IMR-90 (cell line): Measurements from ENCODE around the gene RMND1. TPM values are rescaled to one million over a fixed set of nuclear protein-coding genes. Genes with fewer than 3 reads are reported as not detected.

Experiments
- ATAC-seq: fragments of 200-7000 bp; cut with Tn5 transposase; 2 replicates; pipeline ENCODE4 v1.9.1; 2020; ENCODE audit warnings: low read depth, mild to moderate bottlenecking, moderate library complexity
- BruUV-seq: library from RNA; stranded (reverse); fragments of 400-500 nt; replicated peaks from 2 replicates; lab custom pipeline; 2021; lab: Mats Ljungman, UMichigan
- CTCF ChIA-PET: fragments of 300-600 bp; formaldehyde crosslinking; extraction: SDS; loops from one replicate; lab custom pipeline; 2021; ENCODE audit warnings: antibody characterized with exemption; lab: Yijun Ruan, JAX
- POLR2A ChIA-PET: fragments of 300-600 bp; sonication (Branson Sonifier 250); formaldehyde crosslinking; loops from one replicate; lab custom pipeline; 2022; ENCODE audit warnings: antibody characterized with exemption; ENCODE audit not compliant: unreplicated experiment; lab: Charles Lee
- DNase-seq: peaks from one replicate; pipeline ENCODE4 v3.0.0; 2013
- H2AFZ ChIP-seq: replicated peaks from 2 replicates; pipeline ENCODE3; 2013; ENCODE audit warnings: low read length, mild to moderate bottlenecking; ENCODE audit not compliant: poor library complexity
- H2AK5ac ChIP-seq: 2 replicates; pipeline ENCODE4 v1.6.1; 2013; ENCODE audit warnings: low read depth, low read length, inconsistent platforms
- H2AK9ac ChIP-seq: replicated peaks from 2 replicates; pipeline ENCODE3; 2013; ENCODE audit warnings: mild to moderate bottlenecking, low read depth, low read length, moderate library complexity; ENCODE audit not compliant: poor library complexity
- H2BK120ac ChIP-seq: 2 replicates; pipeline ENCODE4 v1.6.1; 2013; ENCODE audit warnings: low read depth, low read length, inconsistent platforms
- H2BK15ac ChIP-seq: 3 replicates; pipeline ENCODE4 v1.6.1; 2013; ENCODE audit warnings: low read depth, low read length, inconsistent platforms
- H2BK20ac ChIP-seq: 2 replicates; pipeline ENCODE4 v1.6.1; 2013; ENCODE audit warnings: low read depth, mild to moderate bottlenecking, inconsistent platforms, low read length, moderate library complexity
- H2BK5ac ChIP-seq: 2 replicates; pipeline ENCODE4 v1.6.1; 2013; ENCODE audit warnings: mild to moderate bottlenecking, low read depth, low read length, inconsistent platforms; ENCODE audit not compliant: poor library complexity, severe bottlenecking
- H3K14ac ChIP-seq: replicated peaks from 2 replicates; pipeline ENCODE4 v1.6.1; 2013; ENCODE audit warnings: low read depth, low read length, inconsistent platforms
- H3K18ac ChIP-seq: 2 replicates; pipeline ENCODE4 v1.6.1; 2013; ENCODE audit warnings: low read depth, low read length, control low read depth
- H3K23ac ChIP-seq: 2 replicates; pipeline ENCODE4 v1.6.1; 2013; ENCODE audit warnings: low read depth, low read length, inconsistent platforms
- H3K27ac ChIP-seq: 2 replicates; pipeline ENCODE4 v1.5.1; 2013; ENCODE audit warnings: mild to moderate bottlenecking, control low read depth, low read length; ENCODE audit not compliant: insufficient read depth
- H3K27me3 ChIP-seq: 2 replicates; pipeline ENCODE4 v1.6.1; 2013; ENCODE audit warnings: low read length; ENCODE audit not compliant: control insufficient read depth, insufficient read depth
- H3K36me3 ChIP-seq: 2 replicates; pipeline ENCODE4 v1.6.1; 2013; ENCODE audit warnings: low read length, mixed read lengths; ENCODE audit not compliant: control insufficient read depth, insufficient read depth
- H3K4ac ChIP-seq: 2 replicates; pipeline ENCODE4 v1.6.1; 2013; ENCODE audit warnings: low read depth, low read length, inconsistent platforms
- H3K4me1 ChIP-seq: 2 replicates; pipeline ENCODE4 v1.6.1; 2013; ENCODE audit warnings: low read length, mixed read lengths; ENCODE audit not compliant: control insufficient read depth, insufficient read depth
- H3K4me2 ChIP-seq: 2 replicates; pipeline ENCODE4 v1.6.1; 2013; ENCODE audit warnings: low read depth, mild to moderate bottlenecking, control low read depth, low read length, moderate library complexity
- H3K4me3 ChIP-seq: 2 replicates; pipeline ENCODE4 v1.5.1; 2013; ENCODE audit warnings: low read depth, mild to moderate bottlenecking, control low read depth, low read length, moderate library complexity; ENCODE audit not compliant: insufficient read depth
- H3K56ac ChIP-seq: 2 replicates; pipeline ENCODE4 v1.6.1; 2013; ENCODE audit warnings: low read length, inconsistent platforms; ENCODE audit not compliant: insufficient read depth; ENCODE audit errors: extremely low read depth
- H3K79me1 ChIP-seq, 2 experiments: 2 replicates each; pipeline ENCODE4 v1.6.1; 2013; ENCODE audit warnings: low read length in 2 of 2, inconsistent platforms in 1 of 2, low read depth in 1 of 2
- H3K9ac ChIP-seq: 2 replicates; pipeline ENCODE4 v1.6.1; 2013; ENCODE audit warnings: low read depth, low read length, control low read depth
- H3K9me1 ChIP-seq: 2 replicates; pipeline ENCODE4 v1.6.1; 2013; ENCODE audit warnings: low read length, inconsistent platforms; ENCODE audit not compliant: insufficient read depth
- H3K9me3 ChIP-seq: 2 replicates; pipeline ENCODE4 v1.6.1; 2013; ENCODE audit warnings: low read length; ENCODE audit not compliant: control insufficient read depth, insufficient read depth
- H4K20me1 ChIP-seq: 2 replicates; pipeline ENCODE4 v1.6.1; 2013; ENCODE audit warnings: low read length, inconsistent platforms; ENCODE audit not compliant: insufficient read depth
- H4K5ac ChIP-seq: 2 replicates; pipeline ENCODE4 v1.6.1; 2013; ENCODE audit warnings: mild to moderate bottlenecking, low read depth, low read length, control low read depth
- H4K8ac ChIP-seq, 2 experiments: 2 replicates each; pipeline ENCODE4 v1.6.1; 2013; ENCODE audit warnings: low read depth in 2 of 2, low read length in 2 of 2, control low read depth in 1 of 2, inconsistent platforms in 1 of 2
- H4K91ac ChIP-seq: 2 replicates; pipeline ENCODE4 v1.6.1; 2013; ENCODE audit warnings: low read depth, low read length, inconsistent platforms; ENCODE audit not compliant: insufficient read depth
- MXI1 ChIP-seq: IDR thresholded peaks from 2 replicates; pipeline ENCODE4 v1.6.1; 2012; ENCODE audit warnings: low read depth, mild to moderate bottlenecking, low read length, moderate library complexity, borderline replicate concordance
- RCOR1 ChIP-seq: IDR thresholded peaks from 2 replicates; pipeline ENCODE4 v1.6.1; 2012; ENCODE audit warnings: mild to moderate bottlenecking, low read length, improper control_type of control experiment; ENCODE audit not compliant: insufficient replicate concordance
- WGBS, 2 experiments: methylation state at CpG; one replicate each; pipeline versions ENCODE4 v1.1.5 to v1.1.7; 2013; ENCODE audit warnings: missing lambda C conversion rate in 2 of 2; ENCODE audit not compliant: insufficient read length in 1 of 2; ENCODE audit errors: extremely low coverage in 2 of 2; 5-methylcytosine and 5-hydroxymethylcytosine counted together
- dilution Hi-C: fragments of 300-500 bp; cut with HindIII; formaldehyde crosslinking; loops from one replicate; pipeline ENCODE4 v1.14.3; 2018; ENCODE audit warnings: low sequenced_read_pairs; ENCODE audit not compliant: unreplicated experiment
- in situ Hi-C: fragments of 300-500 bp; cut with MboI; formaldehyde crosslinking; loops from 3 replicates; pipeline ENCODE4 v1.14.3; 2019; ENCODE audit warnings: low sequenced_read_pairs, inconsistent platforms, mixed read lengths
- intact Hi-C: fragments of 100-400 bp; cut with micrococcal nuclease; formaldehyde crosslinking; loops from 2 replicates; pipeline ENCODE4 v1.10.0; 2022
- polyA plus RNA-seq, 3 experiments: library from polyadenylated mRNA; depleted of rRNA; stranded (reverse); fragments of >200 nt; gene quantifications; 2 replicates each; pipeline ENCODE4 v1.2.3, GENCODE V29; 2012; ENCODE audit warnings: low replicate concordance in 1 of 3
- total RNA-seq: library from RNA; depleted of rRNA; stranded (reverse); fragments of >200 nt; gene quantifications from 2 replicates; pipeline ENCODE4 v1.2.3, GENCODE V29; 2012
- TF ChIP-seq, protein P1 (sequence below): conservative IDR thresholded peaks from 2 replicates; pipeline ENCODE4 v1.5.1; 2012; ENCODE audit warnings: mild to moderate bottlenecking, low read depth, low read length, improper control_type of control experiment

Gene RMND1
- total and polyA plus RNA-seq, 2 of the 4 experiments (the other 2 are of a cell fraction): 13.1 to 24.6 TPM

- Histone ChIP-seq H3K36me3 (no peaks in the 10 kb centered on the region), H2BK15ac (no peak overlapping the region), H2AFZ (no peak overlapping the region), H2AK9ac (no peak overlapping the region), H2BK5ac (no peak overlapping the region), H3K9ac (no peak overlapping the region), H4K5ac (no peak overlapping the region), H3K23ac (no peak overlapping the region), H2AK5ac (no peak overlapping the region), H3K27ac (no peak overlapping the region), H4K8ac (no peak overlapping the region), H3K4me2 (no peak overlapping the region), H3K79me1 (peaks cover 49 to 65% of the 10 kb centered on the region in 2 experiments), H3K4me1 (no peaks in the 10 kb centered on the region; the same call in 1 of the 2 replicates), H3K56ac (no peak overlapping the region), H2BK120ac (no peak overlapping the region), H2BK20ac (no peak overlapping the region), H3K14ac (no peak overlapping the region), H3K9me3 (no peaks in the 10 kb centered on the region), H3K27me3 (no peaks in the 10 kb centered on the region), H4K20me1 (peaks cover 9% of the 10 kb centered on the region), H3K4ac (no peak overlapping the region), H3K4me3 (no peak overlapping the region), H4K91ac (no peak overlapping the region), H3K9me1 (peaks cover 7% of the 10 kb centered on the region), H3K18ac (no peak overlapping the region)
- ChIA-PET CTCF (no interaction called here), POLR2A (no interaction called here)
- dilution Hi-C loops (no loop called here), intact Hi-C loops (no loop called here), in situ Hi-C loops (no loop called here)
- no peak for ATAC-seq
- no TSS peak for BruUV-seq
- WGBS, 2 experiments: no CpG with 5 or more reads among the region's 4 CpGs
- no peak for DNase-seq
- TF ChIP-seq RCOR1 (no peak), MXI1 (no peak)
- TF ChIP-seq, protein P1, sequence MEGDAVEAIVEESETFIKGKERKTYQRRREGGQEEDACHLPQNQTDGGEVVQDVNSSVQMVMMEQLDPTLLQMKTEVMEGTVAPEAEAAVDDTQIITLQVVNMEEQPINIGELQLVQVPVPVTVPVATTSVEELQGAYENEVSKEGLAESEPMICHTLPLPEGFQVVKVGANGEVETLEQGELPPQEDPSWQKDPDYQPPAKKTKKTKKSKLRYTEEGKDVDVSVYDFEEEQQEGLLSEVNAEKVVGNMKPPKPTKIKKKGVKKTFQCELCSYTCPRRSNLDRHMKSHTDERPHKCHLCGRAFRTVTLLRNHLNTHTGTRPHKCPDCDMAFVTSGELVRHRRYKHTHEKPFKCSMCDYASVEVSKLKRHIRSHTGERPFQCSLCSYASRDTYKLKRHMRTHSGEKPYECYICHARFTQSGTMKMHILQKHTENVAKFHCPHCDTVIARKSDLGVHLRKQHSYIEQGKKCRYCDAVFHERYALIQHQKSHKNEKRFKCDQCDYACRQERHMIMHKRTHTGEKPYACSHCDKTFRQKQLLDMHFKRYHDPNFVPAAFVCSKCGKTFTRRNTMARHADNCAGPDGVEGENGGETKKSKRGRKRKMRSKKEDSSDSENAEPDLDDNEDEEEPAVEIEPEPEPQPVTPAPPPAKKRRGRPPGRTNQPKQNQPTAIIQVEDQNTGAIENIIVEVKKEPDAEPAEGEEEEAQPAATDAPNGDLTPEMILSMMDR: no peak
Measured at GRCh38 chr6:151381722-151382121, 70.2 kb downstream of the RMND1 start.
